ENCODE measurements around the gene AKAP9. TPM values are rescaled to one million over a fixed set of nuclear protein-coding genes. Genes with fewer than 3 reads are reported as not detected.
"Not testable (repeated sequence)": the region's sequence is repeated elsewhere in the genome, so short reads cannot be mapped to it uniquely, and the experiment has no call there.

The AKAP9 gene
- total RNA-seq, 4 donors from 2014 or later = 32.5 to 125 (median 63.5) TPM

DNA sequence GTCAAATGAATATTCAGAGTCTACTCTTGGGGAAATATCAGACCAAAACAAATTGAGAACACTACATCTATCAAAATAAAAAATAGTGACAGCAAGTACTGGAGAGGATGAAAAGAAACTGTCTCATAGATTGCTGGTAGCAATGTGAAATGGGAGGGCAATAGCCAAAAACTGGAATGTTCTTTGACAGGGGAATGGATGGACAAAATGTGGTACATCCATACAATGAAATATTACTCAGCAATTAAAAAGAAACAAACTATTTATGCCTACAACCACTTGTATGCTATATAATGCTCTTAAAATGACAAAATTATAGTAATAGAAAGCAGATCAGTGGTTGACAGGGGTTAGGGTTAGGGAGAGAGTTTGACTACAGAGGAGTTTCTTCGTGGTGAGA lies 147.6 kb downstream of the AKAP9 start:
- no peak overlapping the region for H3K4me3 ChIP-seq
- H3K27ac ChIP-seq = no peak overlapping the region
- TF ChIP-seq, protein P1, sequence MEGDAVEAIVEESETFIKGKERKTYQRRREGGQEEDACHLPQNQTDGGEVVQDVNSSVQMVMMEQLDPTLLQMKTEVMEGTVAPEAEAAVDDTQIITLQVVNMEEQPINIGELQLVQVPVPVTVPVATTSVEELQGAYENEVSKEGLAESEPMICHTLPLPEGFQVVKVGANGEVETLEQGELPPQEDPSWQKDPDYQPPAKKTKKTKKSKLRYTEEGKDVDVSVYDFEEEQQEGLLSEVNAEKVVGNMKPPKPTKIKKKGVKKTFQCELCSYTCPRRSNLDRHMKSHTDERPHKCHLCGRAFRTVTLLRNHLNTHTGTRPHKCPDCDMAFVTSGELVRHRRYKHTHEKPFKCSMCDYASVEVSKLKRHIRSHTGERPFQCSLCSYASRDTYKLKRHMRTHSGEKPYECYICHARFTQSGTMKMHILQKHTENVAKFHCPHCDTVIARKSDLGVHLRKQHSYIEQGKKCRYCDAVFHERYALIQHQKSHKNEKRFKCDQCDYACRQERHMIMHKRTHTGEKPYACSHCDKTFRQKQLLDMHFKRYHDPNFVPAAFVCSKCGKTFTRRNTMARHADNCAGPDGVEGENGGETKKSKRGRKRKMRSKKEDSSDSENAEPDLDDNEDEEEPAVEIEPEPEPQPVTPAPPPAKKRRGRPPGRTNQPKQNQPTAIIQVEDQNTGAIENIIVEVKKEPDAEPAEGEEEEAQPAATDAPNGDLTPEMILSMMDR (IDR thresholded peaks at IDR 0.05) = no peak
- no peak for TF ChIP-seq POLR2A (IDR thresholded peaks at IDR 0.05)
- no peaks in the 10 kb centered on the region for H3K9me3 ChIP-seq
- no peaks in the 10 kb centered on the region for H3K36me3 ChIP-seq
- DNase-seq = no peak
- intact Hi-C loops (cut with DNase I; ENCODE audit: low total_unique reads) = no loop called here
- no peaks in the 10 kb centered on the region for H3K27me3 ChIP-seq
- H3K4me1 ChIP-seq = no peaks in the 10 kb centered on the region

DNA sequence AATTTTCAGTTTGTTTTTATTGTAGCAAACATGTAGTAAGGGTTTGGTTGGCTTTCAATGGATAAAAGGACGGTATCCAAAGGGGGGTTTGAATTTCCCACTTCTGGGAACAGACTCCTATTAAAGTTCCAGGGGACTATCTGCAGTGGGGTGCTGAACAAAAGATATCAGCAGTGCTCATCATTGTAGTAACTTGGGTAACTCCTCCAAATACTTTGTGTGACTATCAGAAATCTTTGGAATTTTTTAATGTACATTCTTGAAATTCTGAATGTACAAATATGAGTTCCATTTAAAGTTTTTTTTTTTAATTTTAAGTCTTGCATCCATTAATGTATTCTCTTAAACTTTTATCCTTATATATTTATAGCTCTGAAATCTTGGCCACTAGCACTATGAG lies 151.5 kb downstream of the AKAP9 start:
- intact Hi-C loops (cut with DNase I; ENCODE audit: low total_unique reads) = no loop called here
- Histone ChIP-seq H3K36me3 (no peaks in the 10 kb centered on the region), H3K4me1 (no peaks in the 10 kb centered on the region), H3K27me3 (no peaks in the 10 kb centered on the region), H3K4me3 (no peak overlapping the region), H3K9me3 (no peaks in the 10 kb centered on the region), H3K27ac (no peak overlapping the region)
- TF ChIP-seq POLR2A (IDR thresholded peaks at IDR 0.05) = no peak
- TF ChIP-seq, protein P1 (IDR thresholded peaks at IDR 0.05) = no peak
- no peak for DNase-seq

- no peak for DNase-seq
- TF ChIP-seq POLR2A (IDR thresholded peaks at IDR 0.05) = no peak
- no peak overlapping the region for H3K27ac ChIP-seq
- H3K4me3 ChIP-seq = no peak overlapping the region
- intact Hi-C loops (cut with DNase I; ENCODE audit: low total_unique reads) = no loop called here
- no peaks in the 10 kb centered on the region for H3K9me3 ChIP-seq
- no peaks in the 10 kb centered on the region for H3K4me1 ChIP-seq
- no peaks in the 10 kb centered on the region for H3K36me3 ChIP-seq
- no peaks in the 10 kb centered on the region for H3K27me3 ChIP-seq
Measured at GRCh38 chr7:92095380-92095779, 154.7 kb downstream of the AKAP9 start.

- intact Hi-C loops (cut with DNase I; ENCODE audit: low total_unique reads) = no loop called here
- Histone ChIP-seq H3K4me1 (no peaks in the 10 kb centered on the region), H3K27me3 (no peaks in the 10 kb centered on the region), H3K4me3 (no peak overlapping the region), H3K36me3 (no peaks in the 10 kb centered on the region), H3K9me3 (no peaks in the 10 kb centered on the region), H3K27ac (no peak overlapping the region)
- no peak for TF ChIP-seq POLR2A (IDR thresholded peaks at IDR 0.05)
- TF ChIP-seq, protein P1 (IDR thresholded peaks at IDR 0.05) = no peak
- DNase-seq = no peak
Measured at GRCh38 chr7:92100534-92100933, 159.9 kb downstream of the AKAP9 start.

DNA sequence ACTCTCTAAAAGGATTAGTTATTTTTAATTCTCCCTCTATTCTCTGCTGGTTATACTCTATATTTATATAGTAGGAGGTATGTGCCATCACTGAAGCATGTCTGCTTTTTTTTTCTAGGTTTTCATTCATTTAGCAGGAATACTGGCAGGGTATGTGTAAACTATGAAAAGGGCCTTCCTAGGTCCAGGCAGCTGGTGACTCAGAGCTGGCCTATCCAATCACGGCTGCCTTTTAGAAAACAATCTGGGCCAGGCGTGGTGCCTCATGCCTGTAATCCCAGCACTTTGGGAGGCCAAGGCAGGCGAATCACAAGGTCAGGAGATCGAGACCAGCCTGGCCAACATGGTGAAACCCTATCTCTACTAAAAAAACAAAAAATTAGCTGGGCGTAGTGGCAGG lies 162.2 kb downstream of the AKAP9 start:
- H3K36me3 ChIP-seq; H3K4me3 ChIP-seq; H3K27ac ChIP-seq; H3K27me3 ChIP-seq; intact Hi-C loops (cut with DNase I; ENCODE audit: low total_unique reads); H3K4me1 ChIP-seq; H3K9me3 ChIP-seq; DNase-seq: not testable (repeated sequence)

DNA sequence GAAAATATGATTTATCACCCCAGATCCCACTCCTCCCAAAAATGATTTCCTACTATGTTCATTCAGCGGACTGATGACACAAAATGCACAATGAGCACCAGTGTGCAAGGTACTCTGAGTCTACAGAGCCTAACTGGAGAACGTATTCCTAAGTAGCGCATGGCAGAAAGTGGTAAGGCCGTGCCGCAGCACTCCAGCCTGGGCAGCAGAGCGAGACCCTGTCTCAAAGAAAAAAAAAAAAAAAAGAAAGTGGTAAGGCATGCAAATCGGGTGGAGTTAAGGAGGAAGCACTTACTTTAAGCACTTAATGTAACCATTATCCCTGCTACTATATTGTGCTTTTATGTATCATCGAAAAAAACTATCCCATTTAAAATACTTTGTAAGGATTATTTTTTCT lies 168.2 kb downstream of the AKAP9 start:
- no peak overlapping the region for H3K27ac ChIP-seq
- intact Hi-C loops (cut with DNase I; ENCODE audit: low total_unique reads) = no loop called here
- H3K4me1 ChIP-seq = no peaks in the 10 kb centered on the region
- H3K4me3 ChIP-seq = no peak overlapping the region
- no peaks in the 10 kb centered on the region for H3K27me3 ChIP-seq
- H3K36me3 ChIP-seq = no peaks in the 10 kb centered on the region
- DNase-seq = no peak
- TF ChIP-seq, protein P1 (IDR thresholded peaks at IDR 0.05) = no peak
- TF ChIP-seq POLR2A (IDR thresholded peaks at IDR 0.05) = no peak
- no peaks in the 10 kb centered on the region for H3K9me3 ChIP-seq

All from uterus (tissue), 4 donors.